ENCODE data around the gene GPC6.

DNA sequence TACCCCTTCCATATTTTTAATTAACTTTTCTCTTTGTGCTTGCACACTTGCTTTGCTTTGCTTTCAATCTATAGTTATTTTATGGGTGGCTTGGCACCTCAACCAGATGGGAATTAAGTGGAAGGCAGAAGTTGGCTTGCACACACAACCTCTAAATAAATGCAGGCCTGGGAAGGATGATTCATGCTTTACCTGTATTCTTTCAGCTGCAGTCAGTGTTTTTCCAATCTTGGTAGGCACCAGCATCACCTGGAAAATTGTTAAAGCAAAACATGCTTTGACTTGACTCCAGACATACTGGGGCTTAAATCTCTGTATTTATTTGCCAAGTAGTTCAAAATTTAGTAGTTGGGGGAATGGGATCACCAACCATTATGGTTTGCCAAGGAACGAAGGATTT is 543.0 kb downstream of the GPC6 start:
- no peak for TF ChIP-seq POLR2A (IDR thresholded peaks at IDR 0.05)
- TF ChIP-seq, protein P1, sequence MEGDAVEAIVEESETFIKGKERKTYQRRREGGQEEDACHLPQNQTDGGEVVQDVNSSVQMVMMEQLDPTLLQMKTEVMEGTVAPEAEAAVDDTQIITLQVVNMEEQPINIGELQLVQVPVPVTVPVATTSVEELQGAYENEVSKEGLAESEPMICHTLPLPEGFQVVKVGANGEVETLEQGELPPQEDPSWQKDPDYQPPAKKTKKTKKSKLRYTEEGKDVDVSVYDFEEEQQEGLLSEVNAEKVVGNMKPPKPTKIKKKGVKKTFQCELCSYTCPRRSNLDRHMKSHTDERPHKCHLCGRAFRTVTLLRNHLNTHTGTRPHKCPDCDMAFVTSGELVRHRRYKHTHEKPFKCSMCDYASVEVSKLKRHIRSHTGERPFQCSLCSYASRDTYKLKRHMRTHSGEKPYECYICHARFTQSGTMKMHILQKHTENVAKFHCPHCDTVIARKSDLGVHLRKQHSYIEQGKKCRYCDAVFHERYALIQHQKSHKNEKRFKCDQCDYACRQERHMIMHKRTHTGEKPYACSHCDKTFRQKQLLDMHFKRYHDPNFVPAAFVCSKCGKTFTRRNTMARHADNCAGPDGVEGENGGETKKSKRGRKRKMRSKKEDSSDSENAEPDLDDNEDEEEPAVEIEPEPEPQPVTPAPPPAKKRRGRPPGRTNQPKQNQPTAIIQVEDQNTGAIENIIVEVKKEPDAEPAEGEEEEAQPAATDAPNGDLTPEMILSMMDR (IDR thresholded peaks at IDR 0.05) = no peak
- TF ChIP-seq POLR2AphosphoS5 (IDR thresholded peaks at IDR 0.05; ENCODE audit: insufficient read depth in 1 of 2, low read depth in 1 of 2) = no peak

Data from vagina (tissue), 2 donors.